ENCODE measurements around the gene LRIT2.
"Not testable (repeated sequence)": the region's sequence is repeated elsewhere in the genome, so short reads cannot be mapped to it uniquely, and the experiment has no call there.

LRIT2 gene

GRCh38 chr10:84194424-84195043 lies 30.8 kb downstream of the LRIT2 start, which contains the start of gene CDHR1:
CDHR1 (plus strand) TSS chr10:84194537; CDS start chr10:84194761, 224 bp downstream.
- no peak for DNase-seq (ENCODE audit: low read depth, low spot score)

GRCh38 chr10:84193846-84194423 lies 31.4 kb downstream of the LRIT2 start:
- DNase-seq (ENCODE audit: low read depth, low spot score): no peak
- H3K4me3 ChIP-seq (ENCODE audit: low read length): peak overlapping the region; percentile 31

More at GRCh38 chr10:84194424-84195043, 30.8 kb downstream of the LRIT2 start, which contains the start of gene CDHR1:
- H3K4me3 ChIP-seq (ENCODE audit: low read length): peak within 1 kb of the TSS; percentile 31

GRCh38 chr10:84193327-84193726 lies 32.0 kb downstream of the LRIT2 start:
- H3K4me3 ChIP-seq (ENCODE audit: low read length): no peak overlapping the region
- DNase-seq (ENCODE audit: low read depth, low spot score): no peak

GRCh38 chr10:84191106-84191505 lies 34.2 kb downstream of the LRIT2 start:
- H3K4me3 ChIP-seq (ENCODE audit: low read length): peak overlapping the region; percentile 28
- DNase-seq (ENCODE audit: low read depth, low spot score): peak; percentile 87

- H3K4me3 ChIP-seq (ENCODE audit: low read length): peak overlapping the region; percentile 28
- DNase-seq (ENCODE audit: low read depth, low spot score): peak; percentile 57
Observed at GRCh38 chr10:84190621-84191020, 34.7 kb downstream of the LRIT2 start.

GRCh38 chr10:84188815-84189214 lies 36.5 kb downstream of the LRIT2 start:
- no peak for DNase-seq (ENCODE audit: low read depth, low spot score)
- H3K4me3 ChIP-seq (ENCODE audit: low read length): no peak overlapping the region

GRCh38 chr10:84185526-84186175 lies 39.7 kb downstream of the LRIT2 start:
- H3K4me3 ChIP-seq (ENCODE audit: low read length): no peak overlapping the region
- DNase-seq (ENCODE audit: low read depth, low spot score): no peak

- H3K4me3 ChIP-seq (ENCODE audit: low read length): no peak overlapping the region
- no peak for DNase-seq (ENCODE audit: low read depth, low spot score)
Observed at GRCh38 chr10:84184517-84184916, 40.8 kb downstream of the LRIT2 start.

GRCh38 chr10:84181631-84182030 lies 43.7 kb downstream of the LRIT2 start:
- no peak for DNase-seq (ENCODE audit: low read depth, low spot score)
- no peak overlapping the region for H3K4me3 ChIP-seq (ENCODE audit: low read length)

GRCh38 chr10:84180386-84180785 lies 45.0 kb downstream of the LRIT2 start:
- H3K4me3 ChIP-seq (ENCODE audit: low read length); DNase-seq (ENCODE audit: low read depth, low spot score): not testable (repeated sequence)

GRCh38 chr10:84179059-84179710 lies 46.2 kb downstream of the LRIT2 start:
- H3K4me3 ChIP-seq (ENCODE audit: low read length): no peak overlapping the region
- DNase-seq (ENCODE audit: low read depth, low spot score): no peak

GRCh38 chr10:84178160-84178609 lies 47.2 kb downstream of the LRIT2 start:
- no peak for DNase-seq (ENCODE audit: low read depth, low spot score)
- no peak overlapping the region for H3K4me3 ChIP-seq (ENCODE audit: low read length)

- peak; percentile 85 for DNase-seq (ENCODE audit: low read depth, low spot score)
- H3K4me3 ChIP-seq (ENCODE audit: low read length): peak overlapping the region; percentile 18
Observed at GRCh38 chr10:84177541-84178141, 47.7 kb downstream of the LRIT2 start.

- no peak overlapping the region for H3K4me3 ChIP-seq (ENCODE audit: low read length)
- DNase-seq (ENCODE audit: low read depth, low spot score): no peak
Observed at GRCh38 chr10:84176836-84177474, 48.4 kb downstream of the LRIT2 start.

GRCh38 chr10:84176351-84176750 lies 49.0 kb downstream of the LRIT2 start:
- no peak overlapping the region for H3K4me3 ChIP-seq (ENCODE audit: low read length)
- no peak for DNase-seq (ENCODE audit: low read depth, low spot score)

GRCh38 chr10:84175436-84175835 lies 49.9 kb downstream of the LRIT2 start:
- H3K4me3 ChIP-seq (ENCODE audit: low read length): no peak overlapping the region
- DNase-seq (ENCODE audit: low read depth, low spot score): no peak

- no peak for DNase-seq (ENCODE audit: low read depth, low spot score)
- no peak within 1 kb of the TSS for H3K4me3 ChIP-seq (ENCODE audit: low read length)
Observed at GRCh38 chr10:84173501-84173929, 51.8 kb downstream of the LRIT2 start, which contains the start of gene GPR15LG. GPR15LG (plus strand) TSS chr10:84173801; CDS start chr10:84173852, 51 bp downstream.

- no peak for DNase-seq (ENCODE audit: low read depth, low spot score)
- H3K4me3 ChIP-seq (ENCODE audit: low read length): no peak overlapping the region
Observed at GRCh38 chr10:84172467-84173356, 52.6 kb downstream of the LRIT2 start.

Measured in Jurkat, Clone E6-1 (cell line).